Chondrocyte (in vitro differentiated cells): Measurements from ENCODE around the gene PDE11A. TPM values are rescaled to one million over a fixed set of nuclear protein-coding genes. Genes with fewer than 3 reads are reported as not detected.

Experiments
- DNase-seq: peaks from one replicate; pipeline ENCODE4 v3.0.0; 2021; ENCODE audit warnings: mixed read lengths, low spot score
- H3K27ac Mint-ChIP-seq: one replicate; pipeline ENCODE4 v1.8.0; 2021; ENCODE audit warnings: mild to moderate bottlenecking, moderate library complexity, mixed read lengths; ENCODE audit not compliant: unreplicated experiment
- H3K27me3 Mint-ChIP-seq: 2 replicates; pipeline ENCODE4 v1.8.0; 2021; ENCODE audit warnings: low read depth, mixed read lengths
- H3K36me3 Mint-ChIP-seq: 2 replicates; pipeline ENCODE4 v1.8.0; 2021; ENCODE audit warnings: low read depth, mixed read lengths
- H3K4me1 Mint-ChIP-seq: 2 replicates; pipeline ENCODE4 v1.8.0; 2021; ENCODE audit warnings: low read depth, mild to moderate bottlenecking, mixed read lengths
- H3K4me3 Mint-ChIP-seq: one replicate; pipeline ENCODE4 v1.8.0; 2021; ENCODE audit warnings: mild to moderate bottlenecking, moderate library complexity, mixed read lengths; ENCODE audit not compliant: unreplicated experiment
- H3K9me3 Mint-ChIP-seq: 2 replicates; pipeline ENCODE4 v1.8.0; 2021; ENCODE audit warnings: low read depth, mixed read lengths
- total RNA-seq: library from RNA; stranded (reverse); gene quantifications from 3 replicates; pipeline ENCODE4 v1.2.1, GENCODE V29; 2021
- TF ChIP-seq, protein P1 (sequence below): fragments of 200-600 bp; sonication (generic); IDR thresholded peaks from 2 replicates; pipeline ENCODE4 v1.5.0; 2021; ENCODE audit warnings: antibody characterized with exemption, mild to moderate bottlenecking, moderate library complexity

The PDE11A gene
- total RNA-seq, 1 donor from 2014 or later, result 2.1 TPM

DNA sequence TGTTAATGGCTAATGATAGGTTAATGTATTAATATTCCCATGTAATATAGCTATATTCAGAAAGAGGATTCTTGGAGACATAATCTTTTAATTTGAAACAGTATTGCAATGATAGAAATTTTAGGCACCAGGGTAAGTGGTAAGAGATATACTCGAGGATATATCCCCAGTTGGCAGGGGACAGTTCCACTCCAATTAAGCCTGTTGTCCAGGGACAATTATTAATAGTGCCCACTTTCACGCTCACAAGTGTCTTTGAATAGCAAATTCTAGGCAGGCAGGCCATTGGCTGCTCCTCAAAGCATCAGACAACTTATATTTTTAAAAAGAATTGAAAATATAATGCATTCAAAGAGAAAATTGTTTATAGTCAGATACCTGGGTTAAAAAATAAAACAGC lies 190.7 kb downstream of the PDE11A start:
- H3K27me3 Mint-ChIP-seq, result peaks cover 10% of the 10 kb centered on the region
- no peak overlapping the region for H3K27ac Mint-ChIP-seq
- TF ChIP-seq, protein P1, sequence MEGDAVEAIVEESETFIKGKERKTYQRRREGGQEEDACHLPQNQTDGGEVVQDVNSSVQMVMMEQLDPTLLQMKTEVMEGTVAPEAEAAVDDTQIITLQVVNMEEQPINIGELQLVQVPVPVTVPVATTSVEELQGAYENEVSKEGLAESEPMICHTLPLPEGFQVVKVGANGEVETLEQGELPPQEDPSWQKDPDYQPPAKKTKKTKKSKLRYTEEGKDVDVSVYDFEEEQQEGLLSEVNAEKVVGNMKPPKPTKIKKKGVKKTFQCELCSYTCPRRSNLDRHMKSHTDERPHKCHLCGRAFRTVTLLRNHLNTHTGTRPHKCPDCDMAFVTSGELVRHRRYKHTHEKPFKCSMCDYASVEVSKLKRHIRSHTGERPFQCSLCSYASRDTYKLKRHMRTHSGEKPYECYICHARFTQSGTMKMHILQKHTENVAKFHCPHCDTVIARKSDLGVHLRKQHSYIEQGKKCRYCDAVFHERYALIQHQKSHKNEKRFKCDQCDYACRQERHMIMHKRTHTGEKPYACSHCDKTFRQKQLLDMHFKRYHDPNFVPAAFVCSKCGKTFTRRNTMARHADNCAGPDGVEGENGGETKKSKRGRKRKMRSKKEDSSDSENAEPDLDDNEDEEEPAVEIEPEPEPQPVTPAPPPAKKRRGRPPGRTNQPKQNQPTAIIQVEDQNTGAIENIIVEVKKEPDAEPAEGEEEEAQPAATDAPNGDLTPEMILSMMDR, result no peak
- peaks cover 4% of the 10 kb centered on the region for H3K4me1 Mint-ChIP-seq
- H3K4me3 Mint-ChIP-seq, result no peak overlapping the region
- H3K36me3 Mint-ChIP-seq, result no peaks in the 10 kb centered on the region
- H3K9me3 Mint-ChIP-seq, result peaks cover 4% of the 10 kb centered on the region
- no peak for DNase-seq

- Mint-ChIP-seq H3K36me3 (no peaks in the 10 kb centered on the region), H3K4me3 (no peak overlapping the region), H3K9me3 (peaks cover 4% of the 10 kb centered on the region), H3K27me3 (peaks cover 8% of the 10 kb centered on the region), H3K27ac (no peak overlapping the region), H3K4me1 (peaks cover 4% of the 10 kb centered on the region)
- TF ChIP-seq, protein P1, result no peak
- no peak for DNase-seq
Observed at GRCh38 chr2:177881008-177881747, 191.4 kb downstream of the PDE11A start.

- Mint-ChIP-seq H3K36me3 (no peaks in the 10 kb centered on the region), H3K9me3 (peaks cover 4% of the 10 kb centered on the region), H3K27ac (no peak overlapping the region), H3K4me3 (no peak overlapping the region), H3K4me1 (peaks cover 4% of the 10 kb centered on the region), H3K27me3 (peaks cover 8% of the 10 kb centered on the region)
- no peak for DNase-seq
- TF ChIP-seq, protein P1, result no peak
Observed at GRCh38 chr2:177880285-177880684, 192.3 kb downstream of the PDE11A start.

DNA sequence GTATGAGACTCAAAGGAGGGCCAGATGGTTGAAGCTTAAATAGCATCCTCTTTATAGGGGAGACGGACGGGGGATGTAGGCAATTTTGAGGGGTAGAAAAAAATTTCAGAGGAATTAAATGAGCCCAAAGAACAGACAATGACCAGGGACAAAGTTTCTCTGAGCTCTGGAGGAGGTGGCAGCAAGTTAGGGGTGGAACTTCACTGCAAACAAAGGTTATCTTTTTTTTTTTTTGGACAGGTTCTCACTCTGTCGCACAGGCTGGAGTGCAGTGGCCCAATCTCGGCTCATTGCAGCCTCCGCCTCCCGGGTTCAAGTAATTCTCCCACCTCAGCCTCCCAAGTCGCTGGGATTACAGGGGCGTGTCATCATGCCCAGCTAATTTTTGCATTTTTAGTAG lies 195.6 kb downstream of the PDE11A start:
- Mint-ChIP-seq H3K36me3 (no peaks in the 10 kb centered on the region), H3K27me3 (no peaks in the 10 kb centered on the region), H3K4me3 (no peak overlapping the region), H3K9me3 (peaks cover 4% of the 10 kb centered on the region), H3K4me1 (peaks cover 4% of the 10 kb centered on the region), H3K27ac (no peak overlapping the region)
- TF ChIP-seq, protein P1, result no peak
- no peak for DNase-seq

- Mint-ChIP-seq H3K4me1 (peaks cover 4% of the 10 kb centered on the region), H3K9me3 (no peaks in the 10 kb centered on the region), H3K4me3 (no peak overlapping the region), H3K27me3 (peaks cover 3% of the 10 kb centered on the region), H3K27ac (no peak overlapping the region), H3K36me3 (no peaks in the 10 kb centered on the region)
- DNase-seq, result no peak
- TF ChIP-seq, protein P1, result no peak
Observed at GRCh38 chr2:177874686-177875085, 197.9 kb downstream of the PDE11A start.
